NCI-H1092 (cell line): ENCODE results near the gene GPC1.

ENCODE experiments used
- DNase-seq: peaks from one replicate; lab custom pipeline; 2025; lab: John Stamatoyannopoulos, UW

The GPC1 gene

GRCh38 chr2:240499309-240500301 lies 64.1 kb downstream of the GPC1 start:
- DNase-seq, result no peak

- no peak for DNase-seq
Measured at GRCh38 chr2:240500561-240501423, 65.3 kb downstream of the GPC1 start.

- no peak for DNase-seq
Measured at GRCh38 chr2:240501531-240501991, 66.1 kb downstream of the GPC1 start.

GRCh38 chr2:240502059-240502429 lies 66.6 kb downstream of the GPC1 start:
- no peak for DNase-seq

GRCh38 chr2:240502430-240503121 lies 67.1 kb downstream of the GPC1 start:
- no peak for DNase-seq

GRCh38 chr2:240503375-240503774 lies 67.9 kb downstream of the GPC1 start:
- DNase-seq, result no peak

- no peak for DNase-seq
Measured at GRCh38 chr2:240503848-240504247, 68.4 kb downstream of the GPC1 start.

GRCh38 chr2:240505910-240506309 lies 70.4 kb downstream of the GPC1 start:
- no peak for DNase-seq

- no peak for DNase-seq
Measured at GRCh38 chr2:240506406-240507059, 71.1 kb downstream of the GPC1 start.

- no peak for DNase-seq
Measured at GRCh38 chr2:240507060-240507777, 71.8 kb downstream of the GPC1 start.

GRCh38 chr2:240507778-240508251 lies 72.4 kb downstream of the GPC1 start:
- no peak for DNase-seq

- no peak for DNase-seq
Measured at GRCh38 chr2:240508832-240509545, 73.5 kb downstream of the GPC1 start.

GRCh38 chr2:240509667-240510512 lies 74.4 kb downstream of the GPC1 start:
- DNase-seq, result no peak

GRCh38 chr2:240510513-240511210 lies 75.2 kb downstream of the GPC1 start:
- no peak for DNase-seq

- DNase-seq, result no peak
Measured at GRCh38 chr2:240511351-240512108, 76.1 kb downstream of the GPC1 start.

GRCh38 chr2:240512109-240512485 lies 76.6 kb downstream of the GPC1 start:
- DNase-seq, result no peak

GRCh38 chr2:240512666-240513535 lies 77.4 kb downstream of the GPC1 start:
- DNase-seq, result no peak
